HepG2 (cell line): ENCODE data around the gene TBC1D12. TPM values are rescaled to one million over a fixed set of nuclear protein-coding genes. Genes with fewer than 3 reads are reported as not detected.
A peak's percentile ranks its signal among the peaks of the same experiment; 100 is the strongest.

ENCODE experiments used
- GTF3A ChIP-seq: sonication (generic); formaldehyde crosslinking; conservative IDR thresholded peaks from 2 replicates; pipeline ENCODE4 v1.4.0; 2020; ENCODE audit warnings: mild to moderate bottlenecking, missing genetic modification reagents
- KLF12 ChIP-seq: sonication (generic); formaldehyde crosslinking; IDR thresholded peaks from 2 replicates; pipeline ENCODE4 v1.4.0; 2020; ENCODE audit warnings: missing genetic modification reagents, borderline replicate concordance
- KLF16 ChIP-seq, 2 experiments: sonication (generic) in 1 of 2; formaldehyde crosslinking in 1 of 2; IDR thresholded peaks; 2 replicates each; pipeline versions ENCODE4 v1.6.1 to v1.8.0; 2016 to 2023; ENCODE audit warnings: missing genetic modification reagents in 2 of 2, missing compliant biosample characterization in 1 of 2
- MIXL1 ChIP-seq: IDR thresholded peaks from 2 replicates; pipeline ENCODE4 v1.6.1; 2016
- PHF5A ChIP-seq: IDR thresholded peaks from one replicate; pipeline ENCODE4 v1.6.1; 2018; ENCODE audit warnings: low read depth, missing genetic modification reagents; ENCODE audit not compliant: unreplicated experiment
- PHF8 ChIP-seq: sonication (generic); formaldehyde crosslinking; IDR thresholded peaks from 2 replicates; pipeline ENCODE4 v1.5.0; 2020; ENCODE audit warnings: missing genetic modification reagents
- RAD21 ChIP-seq: fragments of 450-650 bp; formaldehyde crosslinking; IDR thresholded peaks from 2 replicates; pipeline ENCODE4 v1.5.0; 2020; ENCODE audit warnings: mild to moderate bottlenecking
- SIN3A ChIP-seq: IDR thresholded peaks from 2 replicates; pipeline ENCODE4 v1.6.1; 2011; ENCODE audit warnings: low read depth, mild to moderate bottlenecking, control low read depth, low read length, borderline replicate concordance
- USF2 ChIP-seq, 2 experiments: sonication (generic) in 1 of 2; formaldehyde crosslinking in 1 of 2; IDR thresholded peaks; 2 replicates each; pipeline versions ENCODE4 v1.5.1 to v1.6.1; 2011 to 2020; ENCODE audit warnings: borderline replicate concordance in 1 of 2, low read depth in 1 of 2, low read length in 1 of 2, mild to moderate bottlenecking in 1 of 2, missing genetic modification reagents in 1 of 2, moderate library complexity in 1 of 2
- XRCC5 ChIP-seq: fragments of 200-400 bp; formaldehyde crosslinking; optimal IDR thresholded peaks from 2 replicates; pipeline ENCODE3; 2017; ENCODE audit warnings: mild to moderate bottlenecking, low read length
- ZNF10 ChIP-seq: sonication (generic); formaldehyde crosslinking; IDR thresholded peaks from 2 replicates; pipeline ENCODE4 v1.4.0; 2020; ENCODE audit warnings: mild to moderate bottlenecking, low read depth, missing genetic modification reagents, borderline replicate concordance
- ZNF143 ChIP-seq: sonication (generic); formaldehyde crosslinking; IDR thresholded peaks from 2 replicates; pipeline ENCODE4 v1.4.0; 2020; ENCODE audit warnings: missing genetic modification reagents
- ZNF460 ChIP-seq: sonication (generic); formaldehyde crosslinking; IDR thresholded peaks from 2 replicates; pipeline ENCODE4 v1.5.1; 2020; ENCODE audit warnings: missing genetic modification reagents, mild to moderate bottlenecking, borderline replicate concordance
- ZNF580 ChIP-seq: IDR thresholded peaks from 2 replicates; pipeline ENCODE4 v1.6.1; 2016; ENCODE audit warnings: low read depth, borderline replicate concordance
- ZNF761 ChIP-seq: sonication (generic); formaldehyde crosslinking; conservative IDR thresholded peaks from 2 replicates; pipeline ENCODE4 v1.4.0; 2020; ENCODE audit warnings: mild to moderate bottlenecking, missing genetic modification reagents
- polyA plus RNA-seq, 8 experiments: library from polyadenylated mRNA; depleted of rRNA in 3 of 8; stranded (reverse) in 7 of 8; unstranded in 1 of 8; fragments of >200 nt; fragmentation: Illumina TruSeq in 4 of 8; extraction: Trizol in 4 of 8; gene quantifications; 2 replicates each; pipeline versions ENCODE4 v1.2.1 to v1.2.3, GENCODE V29; 2011 to 2016; ENCODE audit warnings: low read depth in 4 of 8, missing spikeins in 1 of 8, mixed read lengths in 1 of 8; ENCODE audit not compliant: insufficient read depth in 1 of 8
- total RNA-seq, 5 experiments: library from RNA; depleted of rRNA; stranded (reverse); fragments of >200 nt; fragmentation: Illumina TruSeq; extraction: Trizol; gene quantifications; 2 replicates each; pipeline ENCODE4 v1.2.3, GENCODE V29; 2016; ENCODE audit warnings: low read depth in 1 of 5
- TF ChIP-seq, protein P1 (sequence below): sonication (generic); formaldehyde crosslinking; conservative IDR thresholded peaks from 2 replicates; pipeline ENCODE4 v1.4.0; 2020; ENCODE audit warnings: missing genetic modification reagents
- TF ChIP-seq, protein P2 (sequence below): sonication (generic); formaldehyde crosslinking; IDR thresholded peaks from 2 replicates; pipeline ENCODE4 v1.4.0; 2020; ENCODE audit warnings: missing genetic modification reagents
- TF ChIP-seq, protein P3 (sequence below): sonication (generic); formaldehyde crosslinking; IDR thresholded peaks from 2 replicates; pipeline ENCODE4 v1.4.0; 2020; ENCODE audit warnings: missing genetic modification reagents
- TF ChIP-seq, protein P4 (sequence below): sonication (generic); formaldehyde crosslinking; IDR thresholded peaks from 2 replicates; pipeline ENCODE4 v1.4.0; 2020; ENCODE audit warnings: missing genetic modification reagents

TBC1D12 gene
- total and polyA plus RNA-seq, 2 of the 13 experiments (the other 11 are each of a cell fraction or from before 2014, with no cell fraction given) = 5.7 to 6.2 TPM

DNA sequence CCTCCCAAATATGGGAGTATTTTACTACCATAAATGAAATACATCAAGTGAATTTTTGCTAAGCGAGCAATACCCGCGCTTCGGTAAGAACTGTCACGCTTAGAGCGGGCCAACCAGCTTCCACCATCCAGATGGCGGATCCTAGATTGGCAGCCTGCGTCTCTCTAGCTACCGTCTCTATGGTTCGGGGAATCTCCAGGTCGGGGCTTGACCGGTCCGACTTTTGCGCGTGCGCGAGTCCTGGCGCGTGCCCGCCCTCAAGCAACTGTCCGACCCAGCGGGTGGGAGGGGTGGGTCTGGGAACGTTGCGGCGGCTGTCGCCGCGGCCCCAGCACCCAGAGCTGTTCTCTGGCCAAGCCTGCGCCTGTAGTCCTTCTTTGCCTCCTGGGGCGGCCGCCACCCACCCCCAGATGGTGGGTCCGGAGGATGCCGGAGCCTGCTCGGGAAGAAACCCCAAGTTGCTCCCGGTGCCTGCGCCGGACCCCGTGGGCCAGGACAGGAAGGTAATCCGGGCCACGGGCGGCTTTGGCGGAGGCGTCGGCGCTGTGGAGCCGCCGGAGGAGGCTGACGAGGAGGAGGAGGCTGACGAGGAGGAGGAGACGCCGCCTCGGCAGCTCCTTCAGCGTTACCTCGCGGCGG, at the start of gene TBC1D12 (continued):
- TF ChIP-seq USF2 (IDR thresholded peaks at IDR 0.05; ENCODE audit: low read depth, low read length) = no peak
- TF ChIP-seq USF2 (CRISPR knock-in tag; IDR thresholded peaks at IDR 0.05; ENCODE audit: borderline replicate concordance) = peak; percentile 43; the same call in 1 of the 2 replicates
- TF ChIP-seq KLF16 (CRISPR knock-in tag; IDR thresholded peaks at IDR 0.05) = peak in 1 of 2 experiments; percentile 92; a peak in 2 of 4 replicates
- TF ChIP-seq PHF8 (CRISPR knock-in tag) = peak; percentile 94
- TF ChIP-seq ZNF460 (CRISPR knock-in tag) = no peak
- no peak for TF ChIP-seq ZNF761 (CRISPR knock-in tag)
- TF ChIP-seq XRCC5 = peak; percentile 47
- peak; percentile 50 for TF ChIP-seq MIXL1
- TF ChIP-seq RAD21 (CRISPR knock-in tag) = no peak
- no peak for TF ChIP-seq PHF5A
- no peak; the same call in 1 of the 2 replicates for TF ChIP-seq ZNF580 (CRISPR knock-in tag)
- peak; percentile 58; the same call in 1 of the 2 replicates for TF ChIP-seq SIN3A
- TF ChIP-seq, protein P1, sequence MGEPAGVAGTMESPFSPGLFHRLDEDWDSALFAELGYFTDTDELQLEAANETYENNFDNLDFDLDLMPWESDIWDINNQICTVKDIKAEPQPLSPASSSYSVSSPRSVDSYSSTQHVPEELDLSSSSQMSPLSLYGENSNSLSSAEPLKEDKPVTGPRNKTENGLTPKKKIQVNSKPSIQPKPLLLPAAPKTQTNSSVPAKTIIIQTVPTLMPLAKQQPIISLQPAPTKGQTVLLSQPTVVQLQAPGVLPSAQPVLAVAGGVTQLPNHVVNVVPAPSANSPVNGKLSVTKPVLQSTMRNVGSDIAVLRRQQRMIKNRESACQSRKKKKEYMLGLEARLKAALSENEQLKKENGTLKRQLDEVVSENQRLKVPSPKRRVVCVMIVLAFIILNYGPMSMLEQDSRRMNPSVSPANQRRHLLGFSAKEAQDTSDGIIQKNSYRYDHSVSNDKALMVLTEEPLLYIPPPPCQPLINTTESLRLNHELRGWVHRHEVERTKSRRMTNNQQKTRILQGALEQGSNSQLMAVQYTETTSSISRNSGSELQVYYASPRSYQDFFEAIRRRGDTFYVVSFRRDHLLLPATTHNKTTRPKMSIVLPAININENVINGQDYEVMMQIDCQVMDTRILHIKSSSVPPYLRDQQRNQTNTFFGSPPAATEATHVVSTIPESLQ (CRISPR knock-in tag) = 0 out of 2 replicates have a peak, but pooled peaks have one; percentile 20
- TF ChIP-seq ZNF10 (CRISPR knock-in tag) = no peak
- TF ChIP-seq, protein P2, sequence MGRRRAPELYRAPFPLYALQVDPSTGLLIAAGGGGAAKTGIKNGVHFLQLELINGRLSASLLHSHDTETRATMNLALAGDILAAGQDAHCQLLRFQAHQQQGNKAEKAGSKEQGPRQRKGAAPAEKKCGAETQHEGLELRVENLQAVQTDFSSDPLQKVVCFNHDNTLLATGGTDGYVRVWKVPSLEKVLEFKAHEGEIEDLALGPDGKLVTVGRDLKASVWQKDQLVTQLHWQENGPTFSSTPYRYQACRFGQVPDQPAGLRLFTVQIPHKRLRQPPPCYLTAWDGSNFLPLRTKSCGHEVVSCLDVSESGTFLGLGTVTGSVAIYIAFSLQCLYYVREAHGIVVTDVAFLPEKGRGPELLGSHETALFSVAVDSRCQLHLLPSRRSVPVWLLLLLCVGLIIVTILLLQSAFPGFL = no peak
- TF ChIP-seq GTF3A (CRISPR knock-in tag) = no peak
- TF ChIP-seq, protein P3, sequence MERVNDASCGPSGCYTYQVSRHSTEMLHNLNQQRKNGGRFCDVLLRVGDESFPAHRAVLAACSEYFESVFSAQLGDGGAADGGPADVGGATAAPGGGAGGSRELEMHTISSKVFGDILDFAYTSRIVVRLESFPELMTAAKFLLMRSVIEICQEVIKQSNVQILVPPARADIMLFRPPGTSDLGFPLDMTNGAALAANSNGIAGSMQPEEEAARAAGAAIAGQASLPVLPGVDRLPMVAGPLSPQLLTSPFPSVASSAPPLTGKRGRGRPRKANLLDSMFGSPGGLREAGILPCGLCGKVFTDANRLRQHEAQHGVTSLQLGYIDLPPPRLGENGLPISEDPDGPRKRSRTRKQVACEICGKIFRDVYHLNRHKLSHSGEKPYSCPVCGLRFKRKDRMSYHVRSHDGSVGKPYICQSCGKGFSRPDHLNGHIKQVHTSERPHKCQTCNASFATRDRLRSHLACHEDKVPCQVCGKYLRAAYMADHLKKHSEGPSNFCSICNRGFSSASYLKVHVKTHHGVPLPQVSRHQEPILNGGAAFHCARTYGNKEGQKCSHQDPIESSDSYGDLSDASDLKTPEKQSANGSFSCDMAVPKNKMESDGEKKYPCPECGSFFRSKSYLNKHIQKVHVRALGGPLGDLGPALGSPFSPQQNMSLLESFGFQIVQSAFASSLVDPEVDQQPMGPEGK = peak; percentile 61; the same call in 1 of the 2 replicates
- TF ChIP-seq, protein P4, sequence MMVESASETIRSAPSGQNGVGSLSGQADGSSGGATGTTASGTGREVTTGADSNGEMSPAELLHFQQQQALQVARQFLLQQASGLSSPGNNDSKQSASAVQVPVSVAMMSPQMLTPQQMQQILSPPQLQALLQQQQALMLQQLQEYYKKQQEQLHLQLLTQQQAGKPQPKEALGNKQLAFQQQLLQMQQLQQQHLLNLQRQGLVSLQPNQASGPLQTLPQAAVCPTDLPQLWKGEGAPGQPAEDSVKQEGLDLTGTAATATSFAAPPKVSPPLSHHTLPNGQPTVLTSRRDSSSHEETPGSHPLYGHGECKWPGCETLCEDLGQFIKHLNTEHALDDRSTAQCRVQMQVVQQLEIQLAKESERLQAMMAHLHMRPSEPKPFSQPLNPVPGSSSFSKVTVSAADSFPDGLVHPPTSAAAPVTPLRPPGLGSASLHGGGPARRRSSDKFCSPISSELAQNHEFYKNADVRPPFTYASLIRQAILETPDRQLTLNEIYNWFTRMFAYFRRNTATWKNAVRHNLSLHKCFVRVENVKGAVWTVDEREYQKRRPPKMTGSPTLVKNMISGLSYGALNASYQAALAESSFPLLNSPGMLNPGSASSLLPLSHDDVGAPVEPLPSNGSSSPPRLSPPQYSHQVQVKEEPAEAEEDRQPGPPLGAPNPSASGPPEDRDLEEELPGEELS = peak; percentile 62
- no peak for TF ChIP-seq ZNF143 (CRISPR knock-in tag)
- no peak for TF ChIP-seq KLF12
